NOMO-1 treated with DMSO at 0.1 percent for 48 hours (cell line): ENCODE measurements around the gene ALG1.
"Not testable (repeated sequence)": the region's sequence is repeated elsewhere in the genome, so short reads cannot be mapped to it uniquely, and the experiment has no call there.

Source experiments
- DNase-seq: peaks from one replicate; lab custom pipeline; 2025; ENCODE audit not compliant: unreplicated experiment; lab: John Stamatoyannopoulos, UW

The ALG1 gene

DNA sequence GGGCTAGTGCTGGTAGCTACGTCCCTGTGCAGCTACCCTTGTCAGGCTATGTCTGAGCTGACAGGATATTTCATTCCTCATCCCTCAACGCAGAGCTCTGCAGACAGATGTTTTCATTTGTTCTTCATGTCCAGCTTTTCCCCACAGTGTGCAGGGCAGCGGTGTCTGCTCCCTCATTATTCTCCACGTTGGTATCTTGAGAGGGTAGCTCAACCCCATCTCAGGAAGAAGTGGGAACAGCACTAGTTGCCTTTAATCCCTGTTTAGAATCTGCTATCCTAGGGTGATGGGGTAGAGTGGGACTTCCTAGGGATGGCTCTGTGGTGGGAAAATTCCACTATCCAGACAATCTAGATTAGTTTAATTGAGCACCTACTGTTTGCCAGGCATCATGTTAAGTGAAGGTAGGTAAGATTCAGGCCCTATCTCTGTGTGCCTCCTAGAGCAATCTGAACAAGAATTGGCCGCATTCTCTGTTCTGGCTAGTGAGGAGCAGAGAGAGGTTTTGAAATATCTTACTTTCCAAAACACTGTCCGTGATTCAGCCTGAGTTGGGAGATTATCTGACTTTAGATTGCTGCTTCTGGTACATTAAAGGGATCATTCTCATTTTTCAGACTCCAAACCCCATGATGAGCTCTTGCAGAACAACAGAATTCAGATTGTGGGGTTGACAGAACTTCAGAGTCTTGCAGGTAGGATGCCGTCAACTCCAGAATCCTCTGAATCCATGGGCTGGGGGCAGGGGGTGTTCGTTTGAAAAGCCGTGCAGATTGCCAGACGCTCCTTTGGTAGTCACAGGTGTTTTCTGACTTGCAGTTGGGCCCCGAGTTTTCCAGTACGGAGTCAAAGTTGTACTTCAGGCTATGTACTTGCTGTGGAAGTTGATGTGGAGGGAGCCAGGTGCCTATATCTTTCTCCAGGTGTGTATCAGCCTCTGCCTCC, 963 bp downstream of the ALG1 start:
- DNase-seq = no peak

DNA sequence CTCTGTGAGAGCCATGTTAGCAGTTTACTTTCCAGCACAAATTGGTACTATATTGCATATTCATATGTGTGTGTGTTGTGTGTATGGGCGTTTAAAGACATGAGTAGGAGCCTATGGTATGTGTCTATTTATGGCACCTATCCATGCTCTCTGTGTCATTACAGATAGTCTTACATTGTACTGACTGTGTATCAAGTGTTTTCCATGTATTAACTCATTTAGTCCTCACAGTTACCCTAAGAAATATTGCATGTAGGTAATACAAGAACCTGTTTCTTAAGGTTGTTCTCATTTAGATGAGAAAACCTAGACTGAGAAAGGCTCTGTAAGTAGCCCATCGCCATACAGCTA, 1.6 kb downstream of the ALG1 start:
- DNase-seq = no peak

DNA sequence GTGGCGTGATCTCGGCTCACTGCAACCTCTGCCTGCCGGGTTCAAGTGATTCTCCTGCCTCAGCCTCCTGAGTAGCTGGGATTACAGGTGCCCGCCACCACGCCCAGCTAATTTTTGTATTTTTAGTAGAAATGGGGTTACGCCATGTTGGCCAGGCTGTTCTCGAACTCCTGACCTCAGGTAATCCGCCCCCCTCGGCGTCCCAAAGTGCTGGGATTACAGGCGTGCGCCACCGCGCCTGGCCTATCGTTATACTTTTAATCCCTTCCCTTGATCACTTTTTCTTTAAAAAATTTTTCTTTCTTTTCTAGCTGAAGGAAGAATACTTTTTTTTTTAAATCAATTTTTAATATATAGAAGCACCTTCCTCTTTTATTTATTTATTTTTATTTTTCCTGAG, 2.1 kb downstream of the ALG1 start:
- not testable (repeated sequence) for DNase-seq

DNA sequence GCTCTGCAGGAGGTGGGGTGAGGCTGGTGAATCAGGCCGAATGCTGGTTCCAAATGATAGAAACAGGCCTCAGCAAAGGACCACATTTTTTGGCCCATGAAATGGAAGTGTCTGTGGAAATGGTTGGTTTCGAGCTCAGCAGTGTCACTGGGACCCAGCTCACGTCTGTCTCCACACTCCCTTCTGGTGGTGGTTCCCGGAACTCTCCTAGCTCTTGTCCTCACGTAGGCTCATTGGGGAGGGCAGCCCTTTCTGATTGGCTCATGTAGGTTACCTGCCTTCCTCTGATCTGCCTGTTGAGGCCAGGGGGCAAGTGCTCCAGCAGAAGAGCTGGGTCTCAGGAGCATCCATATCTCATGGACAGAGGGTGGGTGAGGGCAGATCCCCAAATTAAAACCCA, 4.0 kb downstream of the ALG1 start:
- no peak for DNase-seq

DNA sequence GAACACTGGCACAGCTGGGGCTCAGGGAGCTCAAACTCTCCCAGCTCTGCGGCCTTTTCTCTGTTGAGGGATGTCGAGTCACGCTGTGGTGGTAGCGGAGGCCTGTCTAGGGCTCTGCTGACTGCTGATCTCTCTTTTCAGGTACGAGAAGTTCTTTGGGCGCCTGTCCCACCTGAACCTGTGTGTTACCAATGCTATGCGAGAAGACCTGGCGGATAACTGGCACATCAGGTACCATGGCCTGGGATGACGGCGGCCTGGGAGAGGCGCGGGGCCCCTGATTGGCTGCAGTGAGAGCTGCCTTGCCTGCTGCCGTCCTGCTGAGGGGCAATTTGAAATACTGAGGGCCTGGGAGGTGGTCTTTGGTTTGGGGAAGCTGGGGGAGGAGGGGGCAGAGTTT, 5.7 kb downstream of the ALG1 start:
- no peak for DNase-seq

DNA sequence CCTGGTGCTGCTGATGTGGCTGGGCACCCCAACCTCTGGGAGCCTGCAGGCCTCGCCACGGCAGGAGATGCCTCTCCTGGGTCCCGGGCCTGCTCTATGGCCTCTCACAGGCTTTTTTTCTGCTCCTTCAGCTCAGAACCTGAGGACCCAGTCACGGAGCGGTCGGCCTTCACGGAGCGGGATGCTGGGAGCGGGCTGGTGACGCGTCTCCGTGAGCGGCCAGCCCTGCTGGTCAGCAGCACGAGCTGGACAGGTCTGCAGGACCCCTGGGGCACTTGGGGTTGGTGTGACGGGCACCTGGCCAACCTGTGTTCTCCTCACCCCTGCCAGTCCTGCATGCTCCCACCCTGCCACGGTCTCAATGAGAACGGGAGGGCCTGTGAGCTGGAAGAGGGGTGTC, 7.0 kb downstream of the ALG1 start:
- no peak for DNase-seq

DNA sequence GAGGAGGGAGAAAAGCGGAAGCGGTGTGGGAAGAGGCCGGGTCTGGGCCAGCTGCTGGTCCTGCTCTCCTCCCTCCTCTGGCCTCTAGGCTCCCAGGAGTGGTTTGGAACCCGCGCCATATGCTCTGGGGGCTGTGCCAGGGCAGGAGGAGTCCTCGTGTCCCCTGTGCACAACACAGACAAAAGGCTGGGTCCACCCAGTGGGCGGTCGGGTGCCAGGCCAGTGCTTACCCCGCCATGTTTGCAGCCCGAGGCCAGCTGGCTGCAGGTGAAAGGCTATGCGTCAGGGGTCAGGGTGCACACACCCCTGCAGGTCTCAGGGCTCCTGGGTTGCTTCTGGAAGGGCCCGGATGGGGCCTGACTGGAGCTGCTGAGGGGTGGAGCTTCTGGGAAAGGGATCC, 8.8 kb downstream of the ALG1 start:
- not testable (repeated sequence) for DNase-seq

DNA sequence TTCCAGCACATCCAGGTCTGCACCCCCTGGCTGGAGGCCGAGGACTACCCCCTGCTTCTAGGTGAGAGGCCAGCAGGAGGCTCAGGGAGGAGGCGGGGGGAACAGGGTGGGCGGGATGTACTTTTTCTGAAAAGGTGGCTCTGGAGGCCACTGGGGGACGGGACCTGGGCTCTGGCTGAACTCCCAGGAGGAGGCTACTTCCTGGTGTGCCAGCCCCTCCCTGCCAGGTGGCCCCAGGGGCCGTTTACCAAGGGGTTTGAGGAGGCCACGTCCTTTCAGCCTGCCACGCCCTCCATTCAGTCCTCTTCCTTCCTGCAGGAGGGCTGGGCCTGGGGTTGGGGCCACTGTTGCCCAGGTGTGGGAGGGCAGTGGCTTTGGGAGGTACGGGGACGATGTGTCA, 9.4 kb downstream of the ALG1 start:
- DNase-seq = not testable (repeated sequence)

DNA sequence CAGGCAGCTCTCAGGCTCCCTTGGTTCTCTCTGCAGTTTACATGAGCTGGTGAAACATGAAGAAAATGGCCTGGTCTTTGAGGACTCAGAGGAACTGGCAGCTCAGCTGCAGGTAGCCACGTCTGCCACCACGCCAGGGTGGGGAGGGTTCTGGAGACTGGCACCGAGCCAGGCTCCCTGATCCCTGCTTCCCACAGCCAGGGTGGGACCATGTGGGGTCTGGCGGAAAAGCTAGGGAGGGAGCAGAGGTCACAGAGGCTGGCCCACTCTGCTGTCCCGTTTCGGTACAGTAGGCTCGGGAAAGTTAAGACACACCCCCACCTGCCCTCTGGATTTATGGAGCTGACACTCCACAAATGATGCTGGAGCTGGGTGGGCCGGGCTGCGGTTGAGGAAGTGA, 12.0 kb downstream of the ALG1 start:
- DNase-seq = not testable (repeated sequence)

DNA sequence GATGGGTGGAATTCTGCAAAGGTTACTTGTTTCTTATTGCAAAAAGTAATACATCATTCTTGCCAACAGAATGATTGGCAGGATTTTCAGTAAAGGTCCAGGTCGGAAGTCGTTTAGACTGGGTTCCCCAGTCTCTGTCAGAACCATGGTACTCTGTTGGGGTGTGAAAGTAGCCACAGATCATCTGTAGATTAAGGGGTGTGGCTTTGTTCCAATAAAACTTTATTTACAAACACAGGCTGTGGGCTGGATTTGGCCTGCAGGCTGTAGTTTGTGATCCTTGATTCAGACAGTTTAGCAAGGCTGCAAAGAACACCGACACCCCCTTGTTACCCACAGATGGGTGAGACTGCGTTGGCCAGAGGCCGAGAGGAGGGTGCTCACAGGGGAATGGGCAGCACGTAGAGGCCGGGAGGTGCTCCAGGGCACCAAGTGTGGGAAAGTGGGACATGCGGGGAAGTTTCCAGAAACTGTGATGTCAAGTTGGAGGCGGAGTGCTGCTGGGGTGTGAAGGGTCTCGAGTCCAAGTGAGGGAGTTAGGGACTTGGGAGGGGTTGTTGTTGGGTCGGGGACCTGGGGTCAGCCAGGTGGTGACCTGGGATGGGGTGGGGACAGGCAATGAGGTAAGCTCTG, 12.6 kb downstream of the ALG1 start:
- not testable (repeated sequence) for DNase-seq

DNA sequence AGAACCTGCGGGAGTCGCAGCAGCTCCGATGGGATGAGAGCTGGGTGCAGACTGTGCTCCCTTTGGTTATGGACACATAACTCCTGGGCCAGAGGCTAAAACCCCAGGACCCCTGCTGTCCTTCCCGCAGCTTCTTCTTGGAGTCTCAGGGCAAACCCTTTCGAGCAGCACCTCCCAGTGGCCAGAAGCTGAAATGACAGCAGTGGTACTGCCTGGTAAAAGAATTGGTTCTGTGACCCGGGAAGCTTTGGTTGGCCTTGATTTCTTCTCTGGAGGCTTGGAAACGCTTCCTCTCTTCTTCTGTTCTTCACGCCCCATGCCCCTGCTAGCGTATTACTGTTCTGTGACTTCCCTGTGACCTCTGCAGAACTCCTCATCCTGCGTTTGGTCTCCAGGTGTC, 13.2 kb downstream of the ALG1 start:
- DNase-seq = peak; percentile 4

DNA sequence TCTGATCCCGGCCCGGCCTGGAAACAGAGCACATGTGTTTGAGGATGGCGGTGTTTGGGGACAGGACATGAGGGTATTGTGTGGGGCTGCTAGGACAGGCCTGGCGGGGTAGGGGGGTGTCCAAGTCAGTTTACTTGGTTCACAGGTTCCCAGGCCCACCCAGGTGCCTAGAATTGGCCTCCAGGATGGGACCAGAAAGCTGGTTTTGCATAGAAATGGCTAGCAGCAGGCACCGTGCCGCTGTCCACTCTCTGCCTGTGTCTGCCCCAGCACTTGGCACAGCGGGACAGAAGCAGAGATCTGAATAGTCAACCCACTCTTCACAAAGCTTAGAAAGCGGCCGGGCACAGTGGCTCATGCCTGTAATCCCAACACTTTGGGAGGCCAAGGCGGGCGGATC, 14.1 kb downstream of the ALG1 start:
- not testable (repeated sequence) for DNase-seq

DNA sequence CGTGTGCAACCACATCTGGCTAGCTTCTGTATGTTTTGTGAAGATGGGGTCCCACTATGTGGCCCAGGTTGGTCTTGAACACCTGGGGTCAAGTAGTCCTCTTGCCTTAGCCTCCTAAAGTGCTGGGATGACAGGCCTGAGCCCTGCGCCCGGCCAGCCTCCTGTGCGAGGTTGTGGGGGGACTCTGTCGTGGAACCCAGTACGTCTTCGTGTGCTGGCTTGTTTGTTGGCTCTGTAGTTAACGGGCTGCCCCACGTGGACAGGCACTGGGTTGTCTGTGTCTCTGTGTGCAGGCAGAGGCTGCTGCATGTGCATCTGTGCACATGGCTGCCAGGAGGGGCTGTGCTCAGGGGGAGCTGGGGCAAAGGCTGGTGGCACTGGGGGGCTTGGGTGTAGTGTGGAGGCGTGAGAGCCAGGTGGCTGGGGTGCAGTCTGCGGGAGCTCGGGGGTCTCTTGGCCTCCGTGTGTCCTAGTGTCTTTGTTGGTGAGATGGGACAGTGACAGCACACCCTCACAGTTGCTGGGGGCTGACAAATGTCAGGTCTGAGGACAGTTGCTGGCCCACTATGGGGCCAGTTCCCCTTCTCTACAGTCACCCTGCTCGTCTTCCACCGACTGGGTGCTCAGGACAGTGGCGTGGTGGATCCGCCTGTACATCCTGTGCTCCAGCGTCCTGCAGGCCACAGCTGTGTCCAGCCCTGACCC, 16.6 kb downstream of the ALG1 start:
- DNase-seq = not testable (repeated sequence)

DNA sequence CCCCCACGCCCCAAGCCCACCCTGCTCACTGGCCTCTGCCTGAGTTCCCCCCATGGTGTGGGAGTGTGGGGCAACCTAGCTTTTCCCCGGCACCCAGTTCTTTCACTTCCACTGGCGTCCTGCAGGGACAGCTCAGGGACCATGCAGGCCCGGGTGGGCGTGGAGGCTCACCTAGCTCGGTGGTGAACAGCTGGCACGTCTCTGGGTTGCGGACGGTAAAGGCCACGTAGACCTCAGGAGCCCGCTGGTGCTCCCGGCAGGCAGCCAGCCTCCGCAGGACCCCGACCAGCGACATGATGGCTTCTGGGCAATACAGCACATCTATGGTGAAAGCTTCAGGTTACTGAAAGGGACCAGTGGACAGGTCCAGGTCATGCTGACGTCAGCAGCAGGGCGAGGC, 17.3 kb downstream of the ALG1 start:
- DNase-seq = not testable (repeated sequence)

DNA sequence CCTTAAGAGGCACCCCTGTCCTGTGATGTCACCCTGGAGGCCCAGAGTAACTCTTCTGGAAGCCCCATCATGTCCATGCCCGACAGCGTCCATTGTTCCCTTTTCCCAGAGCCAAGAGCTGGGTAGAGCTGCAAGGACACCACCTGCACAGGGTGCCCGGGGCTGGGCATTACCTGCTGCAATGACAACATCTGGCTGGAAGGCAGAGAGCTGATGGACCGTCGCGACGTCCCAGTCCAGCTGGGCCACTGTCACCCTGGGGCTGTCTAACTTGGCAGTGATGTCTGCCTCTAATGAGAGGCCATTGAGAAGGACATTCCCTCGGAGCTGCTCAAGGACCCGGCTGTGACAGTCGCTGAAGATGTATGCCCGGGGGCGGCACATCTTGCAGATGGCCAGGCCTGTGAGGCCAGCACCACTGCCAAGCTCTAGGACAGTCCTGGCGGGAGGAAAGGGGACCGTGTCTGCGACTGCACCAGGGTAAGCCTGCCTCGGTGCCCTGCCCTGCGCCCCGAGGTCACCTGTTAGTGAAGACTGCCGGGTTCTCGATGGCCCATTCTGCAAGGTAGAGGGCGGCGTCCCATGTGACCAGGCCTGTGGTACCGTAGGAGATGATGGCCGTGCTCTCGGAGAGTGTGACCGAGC, 18.4 kb downstream of the ALG1 start:
- not testable (repeated sequence) for DNase-seq

DNA sequence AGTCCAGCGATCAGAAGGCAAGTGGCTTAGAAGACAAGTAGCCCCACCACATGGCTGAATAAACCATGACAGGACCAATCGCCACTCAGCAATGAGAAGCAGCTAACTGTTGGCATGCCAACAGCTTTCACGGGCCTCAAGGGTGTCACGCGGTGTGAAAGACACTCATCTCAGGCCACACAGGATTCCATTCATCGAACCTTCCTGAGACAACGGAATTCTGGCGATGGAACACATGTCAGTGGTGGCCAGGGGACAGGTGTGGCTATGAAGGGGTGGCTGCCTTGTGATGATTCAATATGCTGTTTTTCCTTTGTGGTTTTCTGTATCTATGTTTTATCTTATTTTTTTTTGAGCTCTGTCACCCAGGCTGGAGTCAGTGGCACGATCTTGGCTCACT, 18.9 kb downstream of the ALG1 start:
- not testable (repeated sequence) for DNase-seq

DNA sequence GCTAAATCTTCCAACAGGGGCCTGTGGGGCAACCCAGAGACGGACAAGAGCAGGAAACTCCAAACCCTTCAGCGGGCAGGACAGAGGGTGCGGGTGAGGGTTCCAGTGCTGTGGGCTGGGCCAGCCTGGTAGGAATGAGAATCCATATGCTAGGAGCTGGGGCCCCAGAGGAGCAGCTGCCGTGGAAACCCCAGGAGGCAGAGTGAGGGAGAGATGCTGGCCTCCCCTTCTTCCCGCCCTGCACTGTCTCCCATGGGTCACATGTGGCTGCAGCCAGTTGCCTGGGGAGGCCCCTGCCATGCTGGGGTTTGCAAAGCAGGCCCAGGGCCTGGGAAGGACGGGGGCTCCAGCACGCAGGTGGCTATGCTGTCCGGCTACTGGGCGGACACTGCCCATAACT, 21.4 kb downstream of the ALG1 start:
- not testable (repeated sequence) for DNase-seq

DNA sequence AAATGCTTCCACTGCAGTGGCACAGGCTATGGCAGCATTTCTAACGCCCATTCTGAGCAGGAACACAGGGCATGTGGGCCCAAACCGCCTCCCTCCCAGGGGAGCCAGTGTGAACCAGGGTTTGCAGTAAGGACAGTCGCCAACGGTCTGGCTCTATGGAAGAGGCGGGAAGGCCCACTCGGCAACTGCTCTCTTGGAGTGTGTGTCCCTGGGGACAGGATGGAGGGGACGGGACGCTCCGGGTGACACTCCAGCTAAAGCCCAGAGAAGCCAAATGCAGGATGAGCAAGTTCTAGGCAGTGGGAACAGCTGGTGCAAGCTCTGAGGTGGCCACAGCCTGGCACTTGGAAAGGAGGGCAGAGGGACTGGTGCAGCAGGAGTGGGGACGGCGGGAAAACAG, 22.1 kb downstream of the ALG1 start:
- not testable (repeated sequence) for DNase-seq

DNA sequence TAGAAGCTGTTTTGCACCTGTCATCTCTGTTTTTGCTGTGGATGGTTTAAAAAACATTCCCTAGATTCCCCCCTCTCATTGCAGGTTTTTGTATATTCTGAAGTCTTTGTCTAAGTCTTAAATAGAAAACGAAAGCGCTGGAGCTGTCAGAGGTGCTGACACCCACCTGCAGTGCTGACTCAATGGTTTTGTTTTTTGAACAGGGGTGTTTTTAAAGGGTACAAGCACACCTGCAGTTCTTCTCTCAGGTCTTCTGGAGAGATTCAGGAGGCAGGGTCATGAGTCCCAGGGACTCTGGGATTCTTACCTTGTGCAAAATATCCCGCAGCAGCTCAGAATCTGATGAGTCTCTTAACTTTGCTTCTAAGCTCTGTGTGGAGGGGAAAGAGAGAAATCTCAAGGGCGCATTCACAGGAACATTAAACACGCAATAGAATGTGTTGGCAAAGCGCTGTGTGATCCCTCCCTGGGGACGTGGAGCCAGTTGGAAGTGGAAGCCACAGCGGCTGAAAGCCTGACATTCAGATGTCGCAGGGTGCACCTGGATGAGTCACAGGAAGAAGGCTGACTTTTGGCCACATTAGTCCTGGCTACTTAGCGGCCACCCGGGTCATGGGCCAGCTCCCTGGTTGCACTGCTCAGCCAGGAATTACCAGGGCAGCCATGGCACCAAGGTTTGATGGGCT, 23.6 kb downstream of the ALG1 start:
- not testable (repeated sequence) for DNase-seq

DNA sequence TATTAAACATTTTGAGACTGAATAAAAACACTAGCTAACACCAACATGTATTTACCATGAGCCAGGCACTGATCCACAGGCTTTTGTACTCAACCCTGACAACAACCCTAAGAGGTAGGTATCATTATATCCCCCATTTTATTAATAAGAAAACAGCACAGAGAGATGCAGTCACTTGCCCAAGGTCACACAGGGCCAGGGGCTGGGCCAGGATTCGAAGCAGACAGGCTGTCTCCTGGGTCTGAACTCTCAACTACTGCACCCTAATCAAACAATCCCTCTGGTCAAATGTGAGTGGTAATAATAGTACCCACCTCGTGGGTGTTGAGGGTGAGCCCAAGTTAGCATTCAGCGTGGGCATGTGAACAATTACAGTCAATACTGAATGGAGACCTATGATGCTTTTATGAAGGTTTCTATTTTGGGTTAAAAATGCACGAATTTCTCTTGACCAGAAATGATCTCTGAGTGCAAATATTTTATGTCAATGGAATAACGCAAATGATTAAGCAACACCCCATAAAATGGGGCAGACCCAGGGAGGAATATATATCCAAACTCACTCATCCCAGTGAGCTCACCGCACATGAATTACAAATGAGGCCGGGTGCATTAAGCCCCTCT, 24.9 kb downstream of the ALG1 start:
- not testable (repeated sequence) for DNase-seq
